ENCODE results near the gene OR8B2.
"Not testable (repeated sequence)": the region's sequence is repeated elsewhere in the genome, so short reads cannot be mapped to it uniquely, and the experiment has no call there.

The OR8B2 gene

GRCh38 chr11:124384399-124384798 is at the start of gene OR8B2:
TSS of gene OR8B2 (minus strand) at chr11:124384499. CDS start at chr11:124383343, 1,156 bp downstream.
- DNase-seq: no peak

- DNase-seq: no peak
Observed at GRCh38 chr11:124429599-124429998, 45.3 kb upstream of the OR8B2 start.

- DNase-seq: no peak
Observed at GRCh38 chr11:124424384-124424921, 40.2 kb upstream of the OR8B2 start, which contains the start of gene OR8B4. TSS of gene OR8B4 (minus strand) at chr11:124424871. CDS start at chr11:124424871, 0 bp downstream.

GRCh38 chr11:124421043-124421442 is 36.7 kb upstream of the OR8B2 start:
- no peak for DNase-seq

GRCh38 chr11:124415356-124415923 is 31.1 kb upstream of the OR8B2 start:
- peak in 1 of 2 donors; percentile 22 for DNase-seq

- DNase-seq: no peak
Observed at GRCh38 chr11:124409906-124410305, 25.6 kb upstream of the OR8B2 start.

GRCh38 chr11:124405581-124405980 is 21.3 kb upstream of the OR8B2 start:
- DNase-seq: no peak

GRCh38 chr11:124403186-124403585 is 18.9 kb upstream of the OR8B2 start:
- not testable (repeated sequence) for DNase-seq

- DNase-seq: peak; percentile 26 to 47
Observed at GRCh38 chr11:124402326-124402922, 18.1 kb upstream of the OR8B2 start.

- DNase-seq: no peak
Observed at GRCh38 chr11:124398924-124399323, 14.6 kb upstream of the OR8B2 start, which contains the start of gene OR8B3. TSS of gene OR8B3 (minus strand) at chr11:124399024. CDS start at chr11:124397351, 1,673 bp downstream.

- DNase-seq: not testable (repeated sequence)
Observed at GRCh38 chr11:124396847-124397246, 12.5 kb upstream of the OR8B2 start.

- no peak for DNase-seq
Observed at GRCh38 chr11:124394408-124394807, 10.1 kb upstream of the OR8B2 start.

GRCh38 chr11:124382857-124383256 is 1.4 kb downstream of the OR8B2 start:
- DNase-seq: not testable (repeated sequence)

- DNase-seq: no peak
Observed at GRCh38 chr11:124380585-124380984, 3.7 kb downstream of the OR8B2 start.

GRCh38 chr11:124376280-124376679 is 8.0 kb downstream of the OR8B2 start:
- no peak for DNase-seq

GRCh38 chr11:124359566-124359965 is 24.7 kb downstream of the OR8B2 start:
- no peak for DNase-seq

GRCh38 chr11:124346311-124346955 is 37.9 kb downstream of the OR8B2 start:
- DNase-seq: no peak

- no peak for DNase-seq
Observed at GRCh38 chr11:124344346-124344745, 40.0 kb downstream of the OR8B2 start.

GRCh38 chr11:124340142-124340447 is 44.2 kb downstream of the OR8B2 start:
- DNase-seq: no peak

GRCh38 chr11:124339396-124340141 is 44.7 kb downstream of the OR8B2 start:
- DNase-seq: no peak
